Activated T-cell treated with anti-CD3 and anti-CD28 coated beads, Interleukin-2, amount 50 U/mL, for 4 hours (primary cell): Measurements from ENCODE around the gene RASA2. TPM values are rescaled to one million over a fixed set of nuclear protein-coding genes. Genes with fewer than 3 reads are reported as not detected.
A peak's percentile ranks its signal among the peaks of the same experiment; 100 is the strongest.

ENCODE experiments used
- ATAC-seq, 2 donors: fragments of 200-7000 bp; cut with Tn5 transposase; one replicate each; pipeline ENCODE4 v1.10.0; 2021
- DNase-seq: peaks from one replicate; pipeline ENCODE4 v3.0.0-alpha.2; 2020
- H3K27me3 Mint-ChIP-seq: one replicate; pipeline ENCODE4 v1.8.0; 2021; ENCODE audit warnings: low read depth, mixed read lengths
- H3K36me3 Mint-ChIP-seq: one replicate; pipeline ENCODE4 v1.8.0; 2022; ENCODE audit warnings: mixed read lengths; ENCODE audit not compliant: insufficient read depth
- H3K4me1 Mint-ChIP-seq: one replicate; pipeline ENCODE4 v1.8.0; 2021; ENCODE audit warnings: low read depth, mixed read lengths
- H3K4me3 Mint-ChIP-seq: one replicate; pipeline ENCODE4 v1.8.0; 2021; ENCODE audit warnings: mild to moderate bottlenecking, moderate library complexity, mixed read lengths
- H3K9me3 Mint-ChIP-seq: one replicate; pipeline ENCODE4 v1.8.0; 2021; ENCODE audit warnings: mixed read lengths
- total RNA-seq, 3 donors: library from RNA; stranded (reverse); gene quantifications; one replicate each; pipeline ENCODE4 v1.2.1, GENCODE V29; 2021

Gene RASA2
- total RNA-seq, 3 donors from 2014 or later: 31.0 to 37.0 (median 32.4) TPM

GRCh38 chr3:141542202-141542969, 55.6 kb downstream of the RASA2 start:
- peak overlapping the region; percentile 5 for H3K4me3 Mint-ChIP-seq

GRCh38 chr3:141542989-141543388, 56.2 kb downstream of the RASA2 start:
- ATAC-seq: no peak

More at GRCh38 chr3:141542202-141542969, 55.6 kb downstream of the RASA2 start:
- Mint-ChIP-seq H3K36me3 (peaks cover 50% of the 10 kb centered on the region), H3K4me1 (peaks cover 66% of the 10 kb centered on the region), H3K9me3 (peaks cover 18% of the 10 kb centered on the region), H3K27me3 (no peaks in the 10 kb centered on the region)
- ATAC-seq: peak; percentile 91 to 92
- no peak for DNase-seq

GRCh38 chr3:141544697-141545096, 57.9 kb downstream of the RASA2 start:
- Mint-ChIP-seq H3K9me3 (peaks cover 30% of the 10 kb centered on the region), H3K4me3 (peak overlapping the region; percentile 39), H3K27me3 (no peaks in the 10 kb centered on the region), H3K4me1 (peaks cover 75% of the 10 kb centered on the region), H3K36me3 (peaks cover 69% of the 10 kb centered on the region)
- ATAC-seq (peak; percentile 54 to 64), DNase-seq (no peak)

More at GRCh38 chr3:141542989-141543388, 56.2 kb downstream of the RASA2 start:
- H3K4me1 Mint-ChIP-seq: peaks cover 72% of the 10 kb centered on the region
- DNase-seq: no peak
- H3K27me3 Mint-ChIP-seq: no peaks in the 10 kb centered on the region
- H3K9me3 Mint-ChIP-seq: peaks cover 24% of the 10 kb centered on the region
- H3K4me3 Mint-ChIP-seq: no peak overlapping the region
- peaks cover 56% of the 10 kb centered on the region for H3K36me3 Mint-ChIP-seq

- Mint-ChIP-seq H3K36me3 (peaks cover 72% of the 10 kb centered on the region), H3K9me3 (peaks cover 30% of the 10 kb centered on the region), H3K4me1 (peaks cover 78% of the 10 kb centered on the region), H3K4me3 (no peak overlapping the region), H3K27me3 (no peaks in the 10 kb centered on the region)
- ATAC-seq (no peak), DNase-seq (no peak)
Observed at GRCh38 chr3:141546081-141546480, 59.3 kb downstream of the RASA2 start.

GRCh38 chr3:141546586-141546985, 59.8 kb downstream of the RASA2 start:
- ATAC-seq (no peak), DNase-seq (no peak)
- Mint-ChIP-seq H3K27me3 (no peaks in the 10 kb centered on the region), H3K4me3 (no peak overlapping the region), H3K36me3 (peaks cover 71% of the 10 kb centered on the region), H3K9me3 (peaks cover 30% of the 10 kb centered on the region), H3K4me1 (peaks cover 81% of the 10 kb centered on the region)

GRCh38 chr3:141547791-141548190, 61.0 kb downstream of the RASA2 start:
- H3K27me3 Mint-ChIP-seq: no peaks in the 10 kb centered on the region
- ATAC-seq: no peak
- H3K36me3 Mint-ChIP-seq: peaks cover 63% of the 10 kb centered on the region
- H3K4me3 Mint-ChIP-seq: no peak overlapping the region
- H3K4me1 Mint-ChIP-seq: peaks cover 79% of the 10 kb centered on the region
- H3K9me3 Mint-ChIP-seq: peaks cover 30% of the 10 kb centered on the region
- DNase-seq: no peak

GRCh38 chr3:141550926-141551665, 64.3 kb downstream of the RASA2 start:
- Mint-ChIP-seq H3K36me3 (peaks cover 45% of the 10 kb centered on the region), H3K4me1 (peaks cover 76% of the 10 kb centered on the region), H3K27me3 (no peaks in the 10 kb centered on the region), H3K9me3 (peaks cover 15% of the 10 kb centered on the region), H3K4me3 (no peak overlapping the region)
- ATAC-seq (no peak), DNase-seq (no peak)

- no peak for DNase-seq
- no peaks in the 10 kb centered on the region for H3K27me3 Mint-ChIP-seq
- H3K36me3 Mint-ChIP-seq: peaks cover 37% of the 10 kb centered on the region
- peak; percentile 66 to 71 for ATAC-seq
- peak overlapping the region; percentile 29 for H3K4me3 Mint-ChIP-seq
- peaks cover 10% of the 10 kb centered on the region for H3K9me3 Mint-ChIP-seq
- peaks cover 65% of the 10 kb centered on the region for H3K4me1 Mint-ChIP-seq
Observed at GRCh38 chr3:141552440-141552991, 65.7 kb downstream of the RASA2 start.

GRCh38 chr3:141553055-141553454, 66.2 kb downstream of the RASA2 start:
- DNase-seq: no peak
- Mint-ChIP-seq H3K4me1 (peaks cover 60% of the 10 kb centered on the region), H3K4me3 (peak overlapping the region; percentile 29)

GRCh38 chr3:141556034-141556433, 69.2 kb downstream of the RASA2 start:
- Mint-ChIP-seq H3K36me3 (peaks cover 17% of the 10 kb centered on the region), H3K27me3 (no peaks in the 10 kb centered on the region), H3K4me3 (no peak overlapping the region), H3K9me3 (no peaks in the 10 kb centered on the region), H3K4me1 (peaks cover 52% of the 10 kb centered on the region)
- DNase-seq (no peak), ATAC-seq (peak; percentile 70 to 79)

More at GRCh38 chr3:141553055-141553454, 66.2 kb downstream of the RASA2 start:
- Mint-ChIP-seq H3K9me3 (peaks cover 5% of the 10 kb centered on the region), H3K27me3 (no peaks in the 10 kb centered on the region), H3K36me3 (peaks cover 32% of the 10 kb centered on the region)
- peak; percentile 58 to 67 for ATAC-seq

GRCh38 chr3:141557961-141558706, 71.3 kb downstream of the RASA2 start:
- Mint-ChIP-seq H3K36me3 (peaks cover 20% of the 10 kb centered on the region), H3K9me3 (no peaks in the 10 kb centered on the region), H3K4me1 (peaks cover 37% of the 10 kb centered on the region), H3K27me3 (no peaks in the 10 kb centered on the region), H3K4me3 (no peak overlapping the region)
- no peak for DNase-seq
- ATAC-seq: no peak

GRCh38 chr3:141561426-141562034, 74.7 kb downstream of the RASA2 start:
- no peak for ATAC-seq
- peaks cover 27% of the 10 kb centered on the region for H3K36me3 Mint-ChIP-seq
- no peak overlapping the region for H3K4me3 Mint-ChIP-seq

GRCh38 chr3:141564241-141564640, 77.4 kb downstream of the RASA2 start:
- no peak for ATAC-seq
- Mint-ChIP-seq H3K9me3 (no peaks in the 10 kb centered on the region), H3K27me3 (no peaks in the 10 kb centered on the region), H3K36me3 (peaks cover 25% of the 10 kb centered on the region), H3K4me1 (peaks cover 28% of the 10 kb centered on the region), H3K4me3 (no peak overlapping the region)
- DNase-seq: no peak

More at GRCh38 chr3:141561426-141562034, 74.7 kb downstream of the RASA2 start:
- DNase-seq: peak; percentile 17
- no peaks in the 10 kb centered on the region for H3K9me3 Mint-ChIP-seq
- H3K4me1 Mint-ChIP-seq: peaks cover 27% of the 10 kb centered on the region
- no peaks in the 10 kb centered on the region for H3K27me3 Mint-ChIP-seq
